IPS DF 4.7 (cell line): ENCODE results near the gene NME8.

Experiments
- DNase-seq: peaks from one replicate; pipeline ENCODE4 v3.0.0-alpha.2; 2013; ENCODE audit warnings: low spot score; ENCODE audit errors: extremely low read depth

NME8 gene

GRCh38 chr7:37932543-37932942 lies 84.1 kb downstream of the NME8 start:
- DNase-seq, result no peak

- DNase-seq, result no peak
These were observed 84.7 kb downstream of the NME8 start for GRCh38 chr7:37933018-37933566.

GRCh38 chr7:37942934-37943610 lies 94.7 kb downstream of the NME8 start:
- DNase-seq, result no peak

GRCh38 chr7:37943905-37944736 lies 95.7 kb downstream of the NME8 start:
- DNase-seq, result no peak

- DNase-seq, result no peak
These were observed 96.3 kb downstream of the NME8 start for GRCh38 chr7:37944737-37945054.

GRCh38 chr7:37945336-37945735 lies 96.9 kb downstream of the NME8 start:
- no peak for DNase-seq

GRCh38 chr7:37947138-37947940 lies 98.9 kb downstream of the NME8 start:
- no peak for DNase-seq

- DNase-seq, result no peak
These were observed 99.5 kb downstream of the NME8 start for GRCh38 chr7:37947941-37948210.
